Heart left ventricle (tissue), 16 donors: Measurements from ENCODE around the gene HRH4. TPM values are rescaled to one million over a fixed set of nuclear protein-coding genes. Genes with fewer than 3 reads are reported as not detected.
A peak's percentile ranks its signal among the peaks of the same experiment; 100 is the strongest.

Source experiments
- ATAC-seq, 4 donors: fragments of 200-7000 bp; cut with Tn5 transposase; one replicate each; pipeline ENCODE4 v1.9.1; 2020 to 2022; ENCODE audit warnings: moderate library complexity in 4 of 4, mild to moderate bottlenecking in 3 of 4, moderate number of reproducible peaks in 1 of 4
- DNase-seq, 5 donors: peaks; one replicate each; pipeline ENCODE4 v3.0.0-alpha.2; 2020
- H3K27ac ChIP-seq, 12 donors: fragments of 200-600 bp; sonication (generic) in 4 of 12; one replicate each; pipeline versions ENCODE4 v1.5.0 to v1.8.0; 2016 to 2022; ENCODE audit warnings: mild to moderate bottlenecking in 2 of 12
- H3K27me3 ChIP-seq, 9 donors: fragments of 200-600 bp; sonication (generic) in 2 of 9; one replicate each; pipeline versions ENCODE4 v1.5.1 to v1.8.0; 2016 to 2022; ENCODE audit warnings: mild to moderate bottlenecking in 3 of 9
- H3K36me3 ChIP-seq, 9 donors: fragments of 200-600 bp; sonication (generic) in 2 of 9; one replicate each; pipeline versions ENCODE4 v1.5.0 to v1.8.0; 2018 to 2022; ENCODE audit warnings: mild to moderate bottlenecking in 2 of 9
- H3K4me1 ChIP-seq, 12 donors: fragments of 200-600 bp; sonication (generic) in 4 of 12; one replicate each; pipeline versions ENCODE4 v1.5.0 to v1.8.0; 2016 to 2022; ENCODE audit warnings: mild to moderate bottlenecking in 3 of 12
- H3K4me3 ChIP-seq, 12 donors: fragments of 200-600 bp; sonication (generic) in 4 of 12; one replicate each; pipeline versions ENCODE4 v1.5.0 to v1.8.0; 2017 to 2022; ENCODE audit warnings: mild to moderate bottlenecking in 9 of 12, moderate library complexity in 4 of 12
- H3K9me3 ChIP-seq, 12 donors: fragments of 200-600 bp; sonication (generic) in 4 of 12; one replicate each; pipeline versions ENCODE4 v1.5.0 to v1.8.0; 2016 to 2022; ENCODE audit warnings: mild to moderate bottlenecking in 1 of 12
- POLR2A ChIP-seq, 2 donors: fragments of 450-650 bp; IDR thresholded peaks; one replicate each; pipeline ENCODE4 v1.6.1; 2017; ENCODE audit warnings: antibody characterized with exemption in 2 of 2, mild to moderate bottlenecking in 2 of 2, moderate library complexity in 2 of 2
- WGBS, 4 donors: extraction: QIAGEN DNeasy Blood & Tissue Kit in 2 of 4; methylation state at CpG; one replicate each; pipeline versions ENCODE4 v1.1.5 to v1.1.7; 2013 to 2018; 5-methylcytosine and 5-hydroxymethylcytosine counted together
- intact Hi-C, 10 donors: fragments of 100-400 bp; cut with DNase I; formaldehyde crosslinking; loops; one replicate each; pipeline versions ENCODE4 v1.11.1 to v1.14.2; 2022
- polyA plus RNA-seq, 2 donors: library from polyadenylated mRNA; stranded (reverse); fragments of 200-250 nt; gene quantifications; one replicate each; pipeline ENCODE4 v1.2.3, GENCODE V29; 2013
- total RNA-seq, 9 donors: library from RNA; depleted of rRNA in 2 of 9; stranded (reverse); fragments of >200 nt in 2 of 9; fragmentation: NEBNext Ultra II Directional in 3 of 9; extraction: Animal tissue kit (Norgen Biotek cat#: 25700) in 3 of 9; gene quantifications; one replicate each; pipeline versions ENCODE4 v1.1.0 to v1.2.4, GENCODE V29; 2016 to 2023
- TF ChIP-seq, protein P1 (sequence below), 12 donors: fragments of 200-600 bp; sonication (generic) in 4 of 12; IDR thresholded peaks; one replicate each; pipeline versions ENCODE4 v1.5.0 to v1.8.0; 2018 to 2022; ENCODE audit warnings: antibody characterized with exemption in 12 of 12, mild to moderate bottlenecking in 5 of 12
- donor health status: ischemic (EF 13 %, LVEDD 7.1; RV severe dilation, severe dysfunction).
- donor health status: healthy with polysubstance abuse.
- donor health status: DM: no; HTN: yes; CAD: no.
- donor health status: DM: no; HTN: no; CAD: no.
- donor health status: ischemic (EF 25% LVEDD 6.9; RV normal size, moderate dysfunction).
- donor health status: ischemic (EF 25% LVEDD 5.7; RV mildly dilated, moderate dysfunction).
- donor health status: healthy.
- donor health status: DM: yes; HTN: yes; CAD: no.
- donor health status: ischemic (EF 35%, LVEDD 5.7; RV mildly dilated, moderate dysfunction).
- donor health status: nonischemic (EF 11% LVEDD 7.7; RV severe dilation, severe dysfunction).
- donor health status: DM: yes; HTN: yes; CAD: no.
- donor health status: PGD.
- donor health status: ischemic (EF 29% LVEDD 5.4; RV normal size, mild dysfunction).
- donor health status: nonischemic (EF 23%, LVEDD 6.1; RV moderate dilation, normal function).

Gene HRH4
- total and polyA plus RNA-seq, 11 donors: 0.16 to 0.24 (median 0.23) TPM; not detected in 8

DNA sequence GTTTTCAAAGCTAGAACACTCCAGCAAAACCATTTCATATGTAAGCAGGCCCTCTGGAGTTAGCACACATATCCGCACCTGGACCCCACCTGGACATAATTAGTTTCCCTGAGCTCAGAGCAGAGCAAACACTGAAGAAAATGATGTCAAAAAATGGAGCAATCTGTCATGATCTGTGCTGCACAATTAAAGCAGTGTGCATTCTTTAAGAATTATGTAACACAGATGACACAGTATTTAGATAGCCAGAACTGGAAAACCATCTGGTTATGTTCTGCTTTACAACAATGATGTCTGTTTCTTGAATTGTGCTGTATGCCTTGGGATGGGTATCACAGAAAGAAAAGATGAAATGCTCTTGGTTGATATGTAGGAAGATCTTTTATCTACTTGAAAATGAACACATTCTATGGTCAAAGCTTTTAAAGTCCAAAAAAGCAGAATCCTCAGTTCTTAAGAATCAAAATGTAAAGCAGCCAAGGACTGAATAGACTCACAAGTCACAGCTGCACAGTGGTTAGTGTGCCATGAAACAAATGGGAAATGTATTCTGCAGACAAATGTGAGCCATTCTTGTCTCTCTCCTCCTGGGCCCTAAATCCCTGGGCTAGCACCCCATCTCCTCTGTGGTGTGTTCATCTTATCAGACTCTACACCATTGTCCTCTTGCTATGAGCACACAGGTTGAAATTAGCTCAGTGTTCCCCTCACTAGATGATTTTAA lies 36.8 kb downstream of the HRH4 start:
- H3K4me1 ChIP-seq: peaks cover 0 to 5% (median 0%) of the 10 kb centered on the region in 12 donors
- H3K27ac ChIP-seq: peak overlapping the region in 3 of 12 donors; percentile 10 to 38 (median 38)
- no peak for DNase-seq
- no peaks in the 10 kb centered on the region for H3K36me3 ChIP-seq
- no peaks in the 10 kb centered on the region for H3K27me3 ChIP-seq
- H3K9me3 ChIP-seq: no peaks in the 10 kb centered on the region
- no peak overlapping the region for H3K4me3 ChIP-seq
- ATAC-seq: peak; percentile 47 to 81 (median 58)
- 73 to 89% (median 80%) methylated on average over 1 of the region's 1 CpG for WGBS, 4 donors
- intact Hi-C loops: no loop called here
- no peak for TF ChIP-seq POLR2A (IDR thresholded peaks at IDR 0.05)
- TF ChIP-seq, protein P1, sequence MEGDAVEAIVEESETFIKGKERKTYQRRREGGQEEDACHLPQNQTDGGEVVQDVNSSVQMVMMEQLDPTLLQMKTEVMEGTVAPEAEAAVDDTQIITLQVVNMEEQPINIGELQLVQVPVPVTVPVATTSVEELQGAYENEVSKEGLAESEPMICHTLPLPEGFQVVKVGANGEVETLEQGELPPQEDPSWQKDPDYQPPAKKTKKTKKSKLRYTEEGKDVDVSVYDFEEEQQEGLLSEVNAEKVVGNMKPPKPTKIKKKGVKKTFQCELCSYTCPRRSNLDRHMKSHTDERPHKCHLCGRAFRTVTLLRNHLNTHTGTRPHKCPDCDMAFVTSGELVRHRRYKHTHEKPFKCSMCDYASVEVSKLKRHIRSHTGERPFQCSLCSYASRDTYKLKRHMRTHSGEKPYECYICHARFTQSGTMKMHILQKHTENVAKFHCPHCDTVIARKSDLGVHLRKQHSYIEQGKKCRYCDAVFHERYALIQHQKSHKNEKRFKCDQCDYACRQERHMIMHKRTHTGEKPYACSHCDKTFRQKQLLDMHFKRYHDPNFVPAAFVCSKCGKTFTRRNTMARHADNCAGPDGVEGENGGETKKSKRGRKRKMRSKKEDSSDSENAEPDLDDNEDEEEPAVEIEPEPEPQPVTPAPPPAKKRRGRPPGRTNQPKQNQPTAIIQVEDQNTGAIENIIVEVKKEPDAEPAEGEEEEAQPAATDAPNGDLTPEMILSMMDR (IDR thresholded peaks at IDR 0.05): no peak

DNA sequence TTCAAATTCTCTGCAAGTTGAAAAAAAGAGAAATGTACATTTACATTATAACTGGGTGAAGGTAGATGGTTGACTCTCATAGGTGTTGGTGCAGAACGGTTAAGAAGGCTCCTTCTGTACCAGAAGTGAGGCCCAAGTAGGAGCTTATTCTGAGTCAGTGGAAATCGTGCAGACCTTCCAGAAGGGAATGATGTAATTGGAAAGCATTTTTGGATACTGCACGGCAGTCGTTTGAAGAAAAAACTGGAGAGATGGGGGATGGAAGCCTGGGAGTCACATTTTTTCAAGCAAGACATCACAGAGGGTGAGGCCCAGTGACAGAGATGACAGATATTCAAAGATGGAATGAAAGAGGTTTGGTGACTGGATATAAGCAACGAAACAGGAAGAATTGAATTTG lies 39.4 kb downstream of the HRH4 start:
- Histone ChIP-seq H3K27ac (no peak overlapping the region), H3K27me3 (no peaks in the 10 kb centered on the region), H3K9me3 (no peaks in the 10 kb centered on the region), H3K4me1 (peaks cover 0 to 5% (median 0%) of the 10 kb centered on the region in 12 donors), H3K4me3 (no peak overlapping the region), H3K36me3 (no peaks in the 10 kb centered on the region)
- intact Hi-C loops: no loop called here
- DNase-seq (no peak), ATAC-seq (peak in 2 of 4 donors; percentile 22 to 61)
- 58 to 69% (median 61%) methylated on average over 5 of the region's 5 CpGs for WGBS, 4 donors
- TF ChIP-seq, protein P1 (IDR thresholded peaks at IDR 0.05): no peak
- no peak for TF ChIP-seq POLR2A (IDR thresholded peaks at IDR 0.05)

- H3K4me3 ChIP-seq: no peak overlapping the region
- peaks cover 0 to 5% (median 0%) of the 10 kb centered on the region in 12 donors for H3K4me1 ChIP-seq
- ATAC-seq (no peak), DNase-seq (no peak)
- H3K36me3 ChIP-seq: no peaks in the 10 kb centered on the region
- TF ChIP-seq, protein P1 (IDR thresholded peaks at IDR 0.05): no peak
- TF ChIP-seq POLR2A (IDR thresholded peaks at IDR 0.05): no peak
- intact Hi-C loops: no loop called here
- 87 to 95% (median 89%) methylated on average over 2 of the region's 2 CpGs for WGBS, 4 donors
- H3K27me3 ChIP-seq: no peaks in the 10 kb centered on the region
- no peak overlapping the region for H3K27ac ChIP-seq
- no peaks in the 10 kb centered on the region for H3K9me3 ChIP-seq
Measured at GRCh38 chr18:24500217-24500616, 39.8 kb downstream of the HRH4 start.

GRCh38 chr18:24500766-24501165 lies 40.3 kb downstream of the HRH4 start:
- H3K36me3 ChIP-seq: no peaks in the 10 kb centered on the region
- WGBS, 4 donors: 82 to 92% (median 89%) methylated on average over 6 of the region's 6 CpGs
- intact Hi-C loops: no loop called here

More at GRCh38 chr18:24500766-24501165, 40.3 kb downstream of the HRH4 start:
- no peaks in the 10 kb centered on the region for H3K27me3 ChIP-seq
- H3K4me1 ChIP-seq: peaks cover 0 to 5% (median 0%) of the 10 kb centered on the region in 12 donors
- DNase-seq (no peak), ATAC-seq (no peak)
- H3K27ac ChIP-seq: no peak overlapping the region
- no peak overlapping the region for H3K4me3 ChIP-seq
- TF ChIP-seq, protein P1 (IDR thresholded peaks at IDR 0.05): no peak
- TF ChIP-seq POLR2A (IDR thresholded peaks at IDR 0.05): no peak
- no peaks in the 10 kb centered on the region for H3K9me3 ChIP-seq
